Epidermal melanocyte (primary cell): ENCODE results near the gene KIF1B.

Experiments used
- DNase-seq: peaks from one replicate; pipeline ENCODE4 v3.0.0; 2011; ENCODE audit warnings: low spot score; ENCODE audit not compliant: insufficient read length

The KIF1B gene

GRCh38 chr1:10325521-10325920, 115.2 kb downstream of the KIF1B start:
- DNase-seq = no peak

GRCh38 chr1:10326251-10326650, 115.9 kb downstream of the KIF1B start:
- no peak for DNase-seq

- DNase-seq = no peak
Observed at GRCh38 chr1:10328180-10328963, 118.0 kb downstream of the KIF1B start.

GRCh38 chr1:10337436-10337835, 127.1 kb downstream of the KIF1B start:
- no peak for DNase-seq

- DNase-seq = peak; percentile 73
Observed at GRCh38 chr1:10338047-10338446, 127.7 kb downstream of the KIF1B start.

- no peak for DNase-seq
Observed at GRCh38 chr1:10338611-10339010, 128.2 kb downstream of the KIF1B start.

- no peak for DNase-seq
Observed at GRCh38 chr1:10339036-10339567, 128.7 kb downstream of the KIF1B start.

- DNase-seq = no peak
Observed at GRCh38 chr1:10339815-10340214, 129.4 kb downstream of the KIF1B start.

GRCh38 chr1:10340930-10341590, 130.7 kb downstream of the KIF1B start:
- no peak for DNase-seq

GRCh38 chr1:10347109-10347508, 136.7 kb downstream of the KIF1B start:
- DNase-seq = no peak

GRCh38 chr1:10353282-10353681, 142.9 kb downstream of the KIF1B start:
- DNase-seq = no peak

- no peak for DNase-seq
Observed at GRCh38 chr1:10353693-10354092, 143.3 kb downstream of the KIF1B start.

GRCh38 chr1:10360045-10360444, 149.7 kb downstream of the KIF1B start:
- DNase-seq = no peak

GRCh38 chr1:10361515-10361914, 151.1 kb downstream of the KIF1B start:
- DNase-seq = no peak

GRCh38 chr1:10368194-10368593, 157.8 kb downstream of the KIF1B start:
- DNase-seq = no peak

- DNase-seq = no peak
Observed at GRCh38 chr1:10374442-10374860, 164.1 kb downstream of the KIF1B start.

- DNase-seq = peak; percentile 53
Observed at GRCh38 chr1:10377365-10378029, 167.1 kb downstream of the KIF1B start.

- no peak for DNase-seq
Observed at GRCh38 chr1:10378081-10378841, 167.9 kb downstream of the KIF1B start.

- no peak for DNase-seq
Observed at GRCh38 chr1:10379101-10379620, 168.8 kb downstream of the KIF1B start.

GRCh38 chr1:10379676-10380075, 169.3 kb downstream of the KIF1B start:
- DNase-seq = no peak
